ENCODE data around the gene DBF4B.
"Not testable (repeated sequence)": the region's sequence is repeated elsewhere in the genome, so short reads cannot be mapped to it uniquely, and the experiment has no call there.

DBF4B gene

GRCh38 chr17:44689477-44690217 lies 18.8 kb upstream of the DBF4B start, which contains the start of gene CCDC43:
Gene CCDC43, minus strand, starts transcription at chr17:44689776. Its CDS starts 23 bp downstream, at chr17:44689753.
- DNase-seq (ENCODE audit: insufficient read length, low spot score) = peak; percentile 83
- TF ChIP-seq POLR2A (IDR thresholded peaks at IDR 0.05; ENCODE audit: low read depth, low read length) = no peak; the same call in none of the 2 replicates
- FAIRE-seq = no peak

- FAIRE-seq; DNase-seq (ENCODE audit: insufficient read length, low spot score): not testable (repeated sequence)
Observed at GRCh38 chr17:44690746-44691306, 17.6 kb upstream of the DBF4B start.

- DNase-seq (ENCODE audit: insufficient read length, low spot score) = no peak
- no peak for TF ChIP-seq POLR2A (IDR thresholded peaks at IDR 0.05; ENCODE audit: low read depth, low read length)
- FAIRE-seq = no peak
Observed at GRCh38 chr17:44693609-44694008, 14.9 kb upstream of the DBF4B start.

DNA sequence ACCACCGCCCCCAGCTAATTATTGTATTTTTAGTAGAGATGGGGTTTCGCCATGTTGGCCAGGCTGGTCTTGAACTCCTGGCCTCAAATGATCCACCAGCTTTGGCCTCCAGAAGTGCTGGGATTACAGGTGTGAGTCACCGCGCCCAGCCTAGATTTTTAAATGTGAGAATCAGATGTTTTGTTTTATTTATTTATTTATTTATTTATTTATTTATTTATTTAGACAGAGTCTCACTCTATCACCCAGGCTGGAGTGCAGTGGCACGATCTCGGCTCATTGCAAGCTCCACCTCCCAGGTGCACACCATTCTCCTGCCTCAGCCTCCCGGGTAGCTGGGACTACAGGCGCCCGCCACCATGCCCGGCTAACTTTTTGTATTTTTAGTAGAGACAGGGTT lies 8.2 kb upstream of the DBF4B start:
- FAIRE-seq; DNase-seq (ENCODE audit: insufficient read length, low spot score): not testable (repeated sequence)

GRCh38 chr17:44707755-44708400 lies 587 bp upstream of the DBF4B start:
- no peak for TF ChIP-seq POLR2A (IDR thresholded peaks at IDR 0.05; ENCODE audit: low read depth, low read length)
- DNase-seq (ENCODE audit: insufficient read length, low spot score) (no peak), FAIRE-seq (no peak)

- no peak for FAIRE-seq
- TF ChIP-seq POLR2A (IDR thresholded peaks at IDR 0.05; ENCODE audit: low read depth, low read length) = no peak
- no peak for DNase-seq (ENCODE audit: insufficient read length, low spot score)
Observed at GRCh38 chr17:44719444-44719843, 11.0 kb downstream of the DBF4B start.

DNA sequence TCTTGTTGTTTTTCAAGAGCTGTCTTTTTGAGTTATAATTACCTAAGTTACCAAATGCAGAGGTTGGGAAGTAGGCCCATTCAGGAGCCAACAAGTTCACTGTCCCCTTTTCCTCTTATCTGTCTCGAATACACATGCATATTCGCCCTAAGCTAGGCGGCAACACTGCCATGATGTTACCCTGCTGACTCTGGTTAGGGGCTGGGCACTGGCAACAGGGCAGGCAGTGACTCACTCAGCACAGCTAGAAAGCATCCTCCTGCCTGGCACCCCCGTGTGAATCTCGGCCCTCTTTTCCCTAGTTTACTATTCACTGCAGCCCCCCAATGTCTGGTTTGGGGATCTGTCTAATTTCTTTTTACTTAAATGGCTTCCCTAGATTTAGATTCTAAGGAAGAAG lies 13.8 kb downstream of the DBF4B start:
- FAIRE-seq = no peak
- no peak for DNase-seq (ENCODE audit: insufficient read length, low spot score)
- no peak for TF ChIP-seq POLR2A (IDR thresholded peaks at IDR 0.05; ENCODE audit: low read depth, low read length)

DNA sequence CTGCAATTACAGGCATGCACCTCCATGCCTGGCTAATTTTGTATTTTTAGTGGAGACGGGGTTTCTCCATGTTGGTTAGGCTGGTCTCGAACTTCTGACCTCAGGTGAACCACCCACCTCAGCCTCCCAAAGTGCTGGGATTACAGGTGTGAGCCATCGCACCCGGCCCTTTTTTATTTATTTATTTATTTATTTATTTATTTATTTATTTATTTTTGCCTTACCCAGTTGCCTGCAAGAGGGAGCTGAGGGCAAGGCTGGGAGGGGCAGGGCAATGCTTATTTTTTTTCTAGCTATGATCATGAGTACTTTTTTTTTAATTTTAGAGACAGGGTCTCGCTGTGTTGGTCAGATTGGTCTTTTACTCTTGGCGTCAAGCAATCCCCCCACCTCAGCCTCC lies 17.7 kb downstream of the DBF4B start:
- not testable (repeated sequence) for DNase-seq (ENCODE audit: insufficient read length, low spot score); FAIRE-seq

GRCh38 chr17:44733753-44734152 lies 25.3 kb downstream of the DBF4B start:
- DNase-seq (ENCODE audit: insufficient read length, low spot score) (no peak), FAIRE-seq (no peak)
- TF ChIP-seq POLR2A (IDR thresholded peaks at IDR 0.05; ENCODE audit: low read depth, low read length) = no peak

- FAIRE-seq = no peak
- no peak for TF ChIP-seq POLR2A (IDR thresholded peaks at IDR 0.05; ENCODE audit: low read depth, low read length)
- DNase-seq (ENCODE audit: insufficient read length, low spot score) = no peak
Observed at GRCh38 chr17:44734272-44734671, 25.8 kb downstream of the DBF4B start.

DNA sequence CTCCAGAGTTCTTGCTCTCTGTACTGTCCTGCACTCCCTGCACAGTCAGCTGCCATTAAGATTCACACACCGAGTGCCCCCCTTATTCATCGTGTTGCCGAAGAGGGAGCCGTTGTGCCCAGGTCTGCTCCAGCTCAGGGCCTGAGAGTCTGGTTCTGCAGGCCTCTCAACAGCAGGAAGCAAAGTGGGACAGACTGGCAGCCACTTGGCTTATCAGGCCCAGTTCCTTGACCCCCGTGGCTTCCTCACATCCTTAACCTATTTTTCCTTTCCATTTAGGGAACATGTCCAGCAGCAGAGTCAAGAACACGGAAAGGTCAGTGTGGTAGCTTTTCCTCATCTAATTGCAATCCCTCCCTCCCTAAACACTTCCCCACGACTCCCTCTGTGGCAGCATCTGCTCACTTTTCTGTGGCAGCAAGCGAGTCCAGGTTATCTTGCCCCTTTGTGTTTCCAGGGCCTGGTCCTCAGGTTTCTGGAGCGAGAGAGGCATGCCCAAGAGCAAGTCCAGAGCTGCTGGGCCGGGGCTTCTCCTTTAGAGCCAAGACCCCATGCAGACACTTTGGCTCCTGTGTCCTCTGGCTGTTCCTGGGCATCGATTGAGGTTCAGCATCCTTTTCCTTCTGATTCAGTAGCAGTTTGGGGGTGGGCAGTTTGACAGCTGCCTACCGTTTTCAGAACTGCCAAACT lies 28.2 kb downstream of the DBF4B start:
- DNase-seq (ENCODE audit: insufficient read length, low spot score) = no peak
- FAIRE-seq = no peak
- no peak for TF ChIP-seq POLR2A (IDR thresholded peaks at IDR 0.05; ENCODE audit: low read depth, low read length)

GRCh38 chr17:44738214-44738906 lies 29.9 kb downstream of the DBF4B start:
- DNase-seq (ENCODE audit: insufficient read length, low spot score) (peak; percentile 28), FAIRE-seq (no peak)

DNA sequence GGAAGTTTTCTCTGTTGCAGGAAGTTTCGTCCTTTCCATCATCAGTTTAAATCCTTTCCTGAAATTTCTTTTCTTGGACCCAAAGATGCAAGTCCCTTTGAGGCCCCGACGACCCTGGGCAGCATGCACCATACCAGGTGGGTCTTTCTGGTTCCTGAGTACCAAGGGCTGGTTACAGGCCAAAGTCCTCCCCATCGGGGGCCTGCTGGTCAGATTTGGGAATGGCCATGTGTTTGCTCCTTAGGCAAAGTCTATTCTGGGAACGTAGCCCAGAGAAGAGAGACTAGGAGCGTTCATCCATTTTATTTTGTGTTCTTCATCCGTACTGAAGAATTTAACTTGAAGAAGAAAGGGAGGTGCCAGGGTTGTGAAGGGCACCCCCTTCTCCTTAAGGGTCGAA lies 32.9 kb downstream of the DBF4B start:
- DNase-seq (ENCODE audit: insufficient read length, low spot score) (no peak), FAIRE-seq (no peak)
- no peak for TF ChIP-seq POLR2A (IDR thresholded peaks at IDR 0.05; ENCODE audit: low read depth, low read length)

More at GRCh38 chr17:44738214-44738906, 29.9 kb downstream of the DBF4B start:
- TF ChIP-seq POLR2A (IDR thresholded peaks at IDR 0.05; ENCODE audit: low read depth, low read length) = no peak

- no peak for TF ChIP-seq POLR2A (IDR thresholded peaks at IDR 0.05; ENCODE audit: low read depth, low read length)
- FAIRE-seq = no peak
Observed at GRCh38 chr17:44745301-44745700, 36.8 kb downstream of the DBF4B start.

DNA sequence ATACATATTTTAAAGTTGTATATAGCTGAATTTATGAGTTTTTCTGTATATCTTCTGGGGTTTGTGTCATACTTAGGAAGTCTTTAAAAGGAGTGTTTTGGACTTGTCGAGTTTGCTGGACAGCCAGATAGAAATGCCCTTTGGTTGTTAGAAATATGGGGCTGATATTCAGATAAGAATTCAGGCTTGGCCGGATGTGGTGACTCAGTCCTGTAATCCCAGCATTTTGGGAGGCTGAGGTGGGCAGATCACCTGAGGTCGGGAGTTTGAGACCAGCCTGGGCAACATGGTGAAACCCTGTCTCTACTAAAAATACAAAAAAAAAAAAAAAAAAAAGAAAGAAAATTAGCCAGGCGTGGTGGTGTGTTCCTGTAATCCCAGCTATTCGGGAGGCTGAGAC lies 37.3 kb downstream of the DBF4B start:
- DNase-seq (ENCODE audit: insufficient read length, low spot score); FAIRE-seq: not testable (repeated sequence)

More at GRCh38 chr17:44745301-44745700, 36.8 kb downstream of the DBF4B start:
- no peak for DNase-seq (ENCODE audit: insufficient read length, low spot score)

Measured in H54 (cell line).